Prostate gland (tissue), 2 donors: ENCODE results near the gene NCOA1.

Experiments used
- POLR2A ChIP-seq: fragments of 450-650 bp; IDR thresholded peaks from one replicate; pipeline ENCODE4 v1.6.1; 2016; ENCODE audit warnings: antibody characterized with exemption, mild to moderate bottlenecking
- POLR2AphosphoS5 ChIP-seq: sonication (generic); formaldehyde crosslinking; IDR thresholded peaks from one replicate; pipeline ENCODE4 v1.6.1; 2017; ENCODE audit warnings: antibody characterized with exemption
- TF ChIP-seq, protein P1 (sequence below), 4 experiments: fragments of 200-600 bp in 2 of 4; fragments of 450-650 bp in 2 of 4; sonication (generic) in 2 of 4; IDR thresholded peaks; 1 replicate in 3 of 4; 2 replicates in 1 of 4; pipeline ENCODE4 v1.5.1; 2016 to 2019; ENCODE audit warnings: antibody characterized with exemption in 4 of 4, mild to moderate bottlenecking in 2 of 4, moderate library complexity in 2 of 4

DNA sequence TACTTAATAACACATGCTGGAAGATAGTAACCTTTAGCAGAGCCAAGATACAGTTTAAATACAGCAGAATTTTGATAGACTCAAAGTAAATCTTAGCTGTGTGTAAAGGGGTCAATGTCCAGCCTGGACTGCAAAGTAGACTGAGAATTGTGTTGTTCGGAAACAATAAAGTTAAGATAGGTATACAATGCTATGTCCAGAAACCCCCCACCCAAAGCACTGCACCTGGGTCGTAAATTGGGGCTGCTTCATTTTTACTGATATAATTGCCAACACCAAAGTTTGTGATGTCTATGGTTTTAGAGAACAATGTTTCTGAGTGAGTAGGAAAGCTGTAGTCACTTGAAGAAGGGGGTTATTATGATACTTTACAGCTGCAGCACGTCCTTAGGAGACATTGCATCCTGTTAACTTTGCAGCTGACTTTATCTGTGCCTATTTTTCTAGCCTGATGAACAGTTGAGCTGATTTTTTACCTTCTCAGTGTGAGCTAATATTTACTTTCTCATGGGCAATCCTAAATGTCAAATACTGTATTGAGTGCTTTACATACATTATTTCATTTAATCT, 4.3 kb upstream of the NCOA1 start:
- TF ChIP-seq, protein P1, sequence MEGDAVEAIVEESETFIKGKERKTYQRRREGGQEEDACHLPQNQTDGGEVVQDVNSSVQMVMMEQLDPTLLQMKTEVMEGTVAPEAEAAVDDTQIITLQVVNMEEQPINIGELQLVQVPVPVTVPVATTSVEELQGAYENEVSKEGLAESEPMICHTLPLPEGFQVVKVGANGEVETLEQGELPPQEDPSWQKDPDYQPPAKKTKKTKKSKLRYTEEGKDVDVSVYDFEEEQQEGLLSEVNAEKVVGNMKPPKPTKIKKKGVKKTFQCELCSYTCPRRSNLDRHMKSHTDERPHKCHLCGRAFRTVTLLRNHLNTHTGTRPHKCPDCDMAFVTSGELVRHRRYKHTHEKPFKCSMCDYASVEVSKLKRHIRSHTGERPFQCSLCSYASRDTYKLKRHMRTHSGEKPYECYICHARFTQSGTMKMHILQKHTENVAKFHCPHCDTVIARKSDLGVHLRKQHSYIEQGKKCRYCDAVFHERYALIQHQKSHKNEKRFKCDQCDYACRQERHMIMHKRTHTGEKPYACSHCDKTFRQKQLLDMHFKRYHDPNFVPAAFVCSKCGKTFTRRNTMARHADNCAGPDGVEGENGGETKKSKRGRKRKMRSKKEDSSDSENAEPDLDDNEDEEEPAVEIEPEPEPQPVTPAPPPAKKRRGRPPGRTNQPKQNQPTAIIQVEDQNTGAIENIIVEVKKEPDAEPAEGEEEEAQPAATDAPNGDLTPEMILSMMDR (IDR thresholded peaks at IDR 0.05), result no peak
- TF ChIP-seq POLR2AphosphoS5, result no peak
- TF ChIP-seq POLR2A, result no peak
